Peyer's patch (tissue), 4 donors: ENCODE results near the gene ABCB8.

Experiments used
- CTCF ChIP-seq, 6 experiments: fragments of 450-650 bp in 4 of 6; fragments of 200-600 bp in 2 of 6; sonication (generic) in 1 of 6; IDR thresholded peaks; one replicate each; pipeline ENCODE4 v1.5.1; 2017 to 2019; ENCODE audit warnings: antibody characterized with exemption in 6 of 6, mild to moderate bottlenecking in 3 of 6, moderate library complexity in 1 of 6
- POLR2A ChIP-seq, 2 donors: fragments of 450-650 bp; IDR thresholded peaks; one replicate each; pipeline ENCODE4 v1.5.1; 2017; ENCODE audit warnings: antibody characterized with exemption in 2 of 2, mild to moderate bottlenecking in 2 of 2, moderate library complexity in 2 of 2

GRCh38 chr7:150982351-150982750 is 45.9 kb upstream of the ABCB8 start:
- TF ChIP-seq POLR2A (IDR thresholded peaks at IDR 0.05) (no peak), CTCF (IDR thresholded peaks at IDR 0.05) (no peak)
